ENCODE data around the gene CST7.

The CST7 gene

DNA sequence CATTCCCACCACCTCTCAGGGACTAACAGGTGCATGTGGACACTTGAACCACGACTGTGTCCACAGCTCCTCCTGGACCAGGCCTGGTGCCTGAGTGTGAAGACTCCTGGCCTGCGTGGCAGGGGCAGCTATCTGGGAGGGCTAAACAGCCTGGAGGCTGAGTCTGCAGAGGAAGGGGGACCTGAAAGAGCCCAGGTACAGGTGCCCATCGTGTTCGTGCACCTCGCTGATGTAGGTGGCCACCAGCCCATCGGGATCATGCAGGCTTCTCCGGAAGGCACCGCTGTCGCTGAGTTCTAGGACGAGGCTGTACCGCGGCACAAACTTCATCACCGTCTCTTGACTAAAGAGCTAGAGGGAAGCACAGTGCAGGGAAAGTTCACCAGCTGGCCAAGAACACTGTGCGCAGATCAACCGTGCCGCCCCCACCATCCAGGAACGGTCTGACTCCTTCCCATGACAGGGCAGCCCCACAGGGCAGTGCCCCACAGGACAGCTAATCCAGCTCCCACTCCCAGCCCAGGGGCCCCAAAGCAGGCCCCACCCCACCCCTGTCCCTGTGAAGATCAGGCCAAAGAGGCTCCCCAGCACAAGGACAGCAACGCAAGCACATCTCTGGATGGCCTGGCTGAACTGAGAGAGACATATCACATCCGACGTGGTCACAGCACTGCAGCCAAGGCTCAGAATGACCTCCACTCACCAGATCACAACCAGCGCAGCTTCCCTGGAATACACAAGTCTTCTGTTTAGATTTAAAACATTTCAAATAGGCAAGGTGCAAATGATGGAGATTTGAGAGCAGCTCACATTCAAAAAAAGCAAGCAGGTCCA lies 14.8 kb downstream of the CST7 start:
- TF ChIP-seq, protein P1, sequence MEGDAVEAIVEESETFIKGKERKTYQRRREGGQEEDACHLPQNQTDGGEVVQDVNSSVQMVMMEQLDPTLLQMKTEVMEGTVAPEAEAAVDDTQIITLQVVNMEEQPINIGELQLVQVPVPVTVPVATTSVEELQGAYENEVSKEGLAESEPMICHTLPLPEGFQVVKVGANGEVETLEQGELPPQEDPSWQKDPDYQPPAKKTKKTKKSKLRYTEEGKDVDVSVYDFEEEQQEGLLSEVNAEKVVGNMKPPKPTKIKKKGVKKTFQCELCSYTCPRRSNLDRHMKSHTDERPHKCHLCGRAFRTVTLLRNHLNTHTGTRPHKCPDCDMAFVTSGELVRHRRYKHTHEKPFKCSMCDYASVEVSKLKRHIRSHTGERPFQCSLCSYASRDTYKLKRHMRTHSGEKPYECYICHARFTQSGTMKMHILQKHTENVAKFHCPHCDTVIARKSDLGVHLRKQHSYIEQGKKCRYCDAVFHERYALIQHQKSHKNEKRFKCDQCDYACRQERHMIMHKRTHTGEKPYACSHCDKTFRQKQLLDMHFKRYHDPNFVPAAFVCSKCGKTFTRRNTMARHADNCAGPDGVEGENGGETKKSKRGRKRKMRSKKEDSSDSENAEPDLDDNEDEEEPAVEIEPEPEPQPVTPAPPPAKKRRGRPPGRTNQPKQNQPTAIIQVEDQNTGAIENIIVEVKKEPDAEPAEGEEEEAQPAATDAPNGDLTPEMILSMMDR (IDR thresholded peaks at IDR 0.05; ENCODE audit: low read depth, low read length): no peak
- no peak overlapping the region for H3K4me3 ChIP-seq (ENCODE audit: low read depth, low read length)

GRCh38 chr20:24964506-24964840 lies 15.4 kb downstream of the CST7 start:
- H3K4me3 ChIP-seq (ENCODE audit: low read depth, low read length): no peak overlapping the region
- TF ChIP-seq, protein P1 (IDR thresholded peaks at IDR 0.05; ENCODE audit: low read depth, low read length): no peak

- H3K4me3 ChIP-seq (ENCODE audit: low read depth, low read length): no peak overlapping the region
These were observed 16.2 kb downstream of the CST7 start for GRCh38 chr20:24965065-24965919.

GRCh38 chr20:24966317-24967012 lies 17.4 kb downstream of the CST7 start:
- TF ChIP-seq, protein P1 (IDR thresholded peaks at IDR 0.05; ENCODE audit: low read depth, low read length): no peak
- no peak overlapping the region for H3K4me3 ChIP-seq (ENCODE audit: low read depth, low read length)

More at GRCh38 chr20:24965065-24965919, 16.2 kb downstream of the CST7 start:
- TF ChIP-seq, protein P1 (IDR thresholded peaks at IDR 0.05; ENCODE audit: low read depth, low read length): no peak

GRCh38 chr20:24968278-24968800 lies 19.3 kb downstream of the CST7 start:
- H3K4me3 ChIP-seq (ENCODE audit: low read depth, low read length): no peak overlapping the region
- TF ChIP-seq, protein P1 (IDR thresholded peaks at IDR 0.05; ENCODE audit: low read depth, low read length): no peak

GRCh38 chr20:24969186-24970029 lies 20.3 kb downstream of the CST7 start:
- H3K4me3 ChIP-seq (ENCODE audit: low read depth, low read length): no peak overlapping the region
- TF ChIP-seq, protein P1 (IDR thresholded peaks at IDR 0.05; ENCODE audit: low read depth, low read length): no peak
